GM12875 (cell line): ENCODE data around the gene STOX2.
"Not testable (repeated sequence)": the region's sequence is repeated elsewhere in the genome, so short reads cannot be mapped to it uniquely, and the experiment has no call there.

ENCODE experiments used
- H3K4me3 ChIP-seq: one replicate; pipeline ENCODE4 v1.5.1; 2011; ENCODE audit warnings: low read depth, low read length, control low read depth
- CTCF ChIP-seq: IDR thresholded peaks from 2 replicates; pipeline ENCODE4 v1.5.1; 2011; ENCODE audit warnings: low read depth, mild to moderate bottlenecking, control low read depth, inconsistent platforms, low read length, moderate library complexity, borderline replicate concordance; ENCODE audit not compliant: insufficient read depth

The STOX2 gene

GRCh38 chr4:183950536-183950935 is 45.4 kb downstream of the STOX2 start:
- H3K4me3 ChIP-seq: no peak overlapping the region
- TF ChIP-seq CTCF: no peak

DNA sequence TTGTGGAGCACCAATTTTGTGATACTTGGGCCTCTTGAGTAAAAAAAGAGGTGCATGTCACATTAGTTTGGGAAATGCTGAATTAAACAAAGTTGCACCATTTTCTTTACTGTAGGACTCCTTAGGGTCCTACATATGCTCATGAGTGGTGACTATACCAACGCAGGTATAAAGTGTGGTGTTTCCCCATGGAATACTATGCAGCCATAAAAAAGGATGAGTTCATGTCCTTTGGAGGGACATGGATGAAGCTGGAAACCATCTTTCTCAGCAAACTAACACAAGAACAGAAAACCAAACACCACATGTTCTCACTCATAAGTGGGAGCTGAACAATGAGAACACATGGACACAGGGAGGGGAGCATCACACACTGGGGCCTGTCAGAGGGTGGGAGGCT is 47.5 kb downstream of the STOX2 start:
- not testable (repeated sequence) for H3K4me3 ChIP-seq

DNA sequence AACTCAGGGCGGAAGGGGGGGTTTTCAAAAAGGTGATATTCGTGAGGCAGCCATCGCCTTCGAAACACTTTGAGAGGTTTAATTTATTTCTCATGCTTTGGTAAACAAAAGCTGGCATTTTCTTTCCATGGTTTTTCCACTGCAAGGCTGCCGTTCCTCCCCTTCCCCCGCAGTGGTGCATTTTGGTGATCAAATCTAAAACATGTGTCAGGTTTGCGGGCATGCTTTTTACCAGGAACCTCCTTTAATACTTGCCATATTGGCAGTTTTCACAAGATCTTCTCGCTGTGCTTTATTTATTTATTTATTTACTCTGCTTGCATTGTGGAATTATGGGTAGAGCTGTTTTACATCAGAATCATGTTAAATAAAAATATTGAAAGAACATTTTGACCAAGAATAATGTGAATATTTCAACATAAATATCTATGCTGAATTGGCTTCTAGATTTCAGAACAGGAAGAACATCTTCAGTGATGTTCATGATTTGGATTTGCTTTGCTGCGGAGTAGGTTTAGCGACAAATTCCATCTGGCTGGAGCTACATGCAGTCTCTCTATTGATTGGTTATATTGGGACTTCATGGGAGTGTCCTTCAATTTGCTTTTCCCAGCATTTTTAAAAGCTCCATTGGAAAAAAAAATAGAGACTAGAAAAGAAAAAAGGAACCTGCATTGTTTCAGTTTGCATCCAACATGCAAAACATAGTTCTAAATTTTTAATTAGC is 54.4 kb downstream of the STOX2 start:
- no peak for TF ChIP-seq CTCF
- H3K4me3 ChIP-seq: no peak overlapping the region

DNA sequence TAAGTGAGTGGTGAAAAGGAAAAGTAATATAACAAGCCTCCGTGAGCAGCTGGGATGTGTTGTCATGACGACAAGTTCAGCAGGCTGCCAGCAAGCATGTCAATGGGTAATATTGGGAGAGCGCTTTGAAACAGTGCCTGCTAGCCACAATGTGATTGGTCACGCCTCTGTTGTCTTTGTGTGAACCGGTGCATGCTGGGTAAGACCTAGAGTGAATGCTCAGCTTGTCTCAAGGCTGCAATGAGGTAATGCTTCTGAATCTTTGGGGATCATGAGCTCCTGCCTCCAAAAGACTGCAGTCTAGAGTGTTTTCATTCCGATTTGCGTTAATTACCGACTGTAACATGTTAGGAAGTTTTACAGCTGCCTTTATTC is 54.9 kb downstream of the STOX2 start:
- no peak for TF ChIP-seq CTCF
- no peak overlapping the region for H3K4me3 ChIP-seq

DNA sequence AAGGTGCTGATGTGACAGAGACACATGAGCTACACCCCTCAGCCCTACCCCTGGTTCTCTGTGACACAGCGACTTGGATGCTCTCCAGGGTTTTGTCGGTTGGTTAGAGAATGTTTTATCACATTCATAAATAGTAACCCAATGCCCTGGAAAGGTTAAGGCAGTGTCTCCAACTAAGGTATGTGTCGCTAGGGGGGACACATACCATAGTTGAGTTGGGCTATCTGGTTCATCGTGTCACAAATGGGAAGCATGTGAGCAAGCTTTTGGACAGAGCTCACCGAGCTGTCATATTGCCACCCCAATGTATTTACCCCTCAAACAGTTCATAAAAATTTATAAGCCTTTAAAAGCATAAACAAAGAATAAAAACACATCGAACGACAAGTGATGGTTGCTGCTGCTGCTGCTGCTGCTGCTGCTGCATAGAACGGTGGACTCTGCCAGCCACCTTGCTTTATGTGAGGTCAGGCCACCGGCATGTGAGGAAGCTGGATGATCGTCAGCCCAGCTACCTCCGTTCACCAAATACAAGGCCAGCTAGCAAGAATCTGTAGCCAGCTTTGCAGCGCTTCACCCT is 55.9 kb downstream of the STOX2 start:
- TF ChIP-seq CTCF: no peak
- no peak overlapping the region for H3K4me3 ChIP-seq

- TF ChIP-seq CTCF: no peak
Observed at GRCh38 chr4:183961795-183962194, 56.7 kb downstream of the STOX2 start.

DNA sequence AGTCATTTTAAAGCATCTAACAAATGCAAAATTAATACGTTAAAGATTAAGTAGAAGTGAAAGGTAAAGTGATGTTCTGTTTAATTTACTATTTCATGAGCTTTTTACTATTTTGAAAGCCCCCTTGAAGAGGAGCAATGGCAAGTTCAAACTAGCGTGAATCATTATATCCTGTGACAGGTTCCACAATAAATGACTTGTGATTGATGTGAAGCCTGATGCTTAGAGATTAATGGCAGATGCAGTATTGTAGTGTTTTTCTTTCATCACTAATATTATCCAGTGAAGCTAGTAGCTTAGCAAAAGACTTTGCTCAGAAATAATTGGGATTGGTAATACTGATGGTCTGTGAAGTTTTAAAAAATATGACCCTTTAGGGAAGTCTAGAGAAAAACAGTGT is 57.3 kb downstream of the STOX2 start:
- TF ChIP-seq CTCF: no peak
- H3K4me3 ChIP-seq: no peak overlapping the region

More at GRCh38 chr4:183961795-183962194, 56.7 kb downstream of the STOX2 start:
- H3K4me3 ChIP-seq: no peak overlapping the region
